ENCODE measurements around the gene FUT8.

Gene FUT8

GRCh38 chr14:65419593-65420252, 7.2 kb downstream of the FUT8 start:
- TF ChIP-seq CTCF (IDR thresholded peaks at IDR 0.05): no peak
- Histone ChIP-seq H3K4me3 (no peak overlapping the region), H3K36me3 (no peaks in the 10 kb centered on the region), H3K27me3 (no peaks in the 10 kb centered on the region), H3K9me3 (no peaks in the 10 kb centered on the region), H3K4me1 (no peaks in the 10 kb centered on the region), H3K27ac (no peak overlapping the region)
- intact Hi-C loops (cut with DNase I; ENCODE audit: low total_unique reads): no loop called here
- DNase-seq: no peak

GRCh38 chr14:65421201-65421981, 8.9 kb downstream of the FUT8 start:
- Histone ChIP-seq H3K4me1 (no peaks in the 10 kb centered on the region), H3K27me3 (no peaks in the 10 kb centered on the region), H3K36me3 (no peaks in the 10 kb centered on the region), H3K27ac (no peak overlapping the region), H3K4me3 (no peak overlapping the region), H3K9me3 (no peaks in the 10 kb centered on the region)
- intact Hi-C loops (cut with DNase I; ENCODE audit: low total_unique reads): no loop called here
- no peak for TF ChIP-seq CTCF (IDR thresholded peaks at IDR 0.05)
- no peak for DNase-seq

GRCh38 chr14:65422088-65422834, 9.7 kb downstream of the FUT8 start:
- H3K4me3 ChIP-seq: no peak overlapping the region
- no peaks in the 10 kb centered on the region for H3K36me3 ChIP-seq
- H3K27ac ChIP-seq: no peak overlapping the region
- no peaks in the 10 kb centered on the region for H3K9me3 ChIP-seq
- DNase-seq: no peak
- no peaks in the 10 kb centered on the region for H3K4me1 ChIP-seq
- intact Hi-C loops (cut with DNase I; ENCODE audit: low total_unique reads): no loop called here
- H3K27me3 ChIP-seq: no peaks in the 10 kb centered on the region
- TF ChIP-seq CTCF (IDR thresholded peaks at IDR 0.05): no peak

- no peaks in the 10 kb centered on the region for H3K36me3 ChIP-seq
- H3K4me1 ChIP-seq: no peaks in the 10 kb centered on the region
Measured at GRCh38 chr14:65423982-65424381, 11.5 kb downstream of the FUT8 start.

GRCh38 chr14:65424531-65424930, 12.0 kb downstream of the FUT8 start:
- Histone ChIP-seq H3K36me3 (no peaks in the 10 kb centered on the region), H3K9me3 (no peaks in the 10 kb centered on the region), H3K27ac (no peak overlapping the region), H3K4me1 (no peaks in the 10 kb centered on the region), H3K27me3 (no peaks in the 10 kb centered on the region), H3K4me3 (no peak overlapping the region)
- no peak for TF ChIP-seq CTCF (IDR thresholded peaks at IDR 0.05)
- intact Hi-C loops (cut with DNase I; ENCODE audit: low total_unique reads): no loop called here
- no peak for DNase-seq

More at GRCh38 chr14:65423982-65424381, 11.5 kb downstream of the FUT8 start:
- Histone ChIP-seq H3K4me3 (no peak overlapping the region), H3K27ac (no peak overlapping the region), H3K9me3 (no peaks in the 10 kb centered on the region), H3K27me3 (no peaks in the 10 kb centered on the region)
- no peak for DNase-seq
- intact Hi-C loops (cut with DNase I; ENCODE audit: low total_unique reads): no loop called here
- TF ChIP-seq CTCF (IDR thresholded peaks at IDR 0.05): no peak

All from tibial artery (tissue), 4 donors.